CD4-positive, CD25-positive, alpha-beta regulatory T cell (primary cell): ENCODE measurements around the gene DLG3. TPM values are rescaled to one million over a fixed set of nuclear protein-coding genes. Genes with fewer than 3 reads are reported as not detected.

ENCODE experiments used
- ATAC-seq, 2 donors: fragments of 150-1000 bp; cut with Tn5 transposase; one replicate each; pipeline ENCODE4 v1.10.0; 2021; ENCODE audit warnings: low read depth in 2 of 2, moderate number of reproducible peaks in 2 of 2, moderate library complexity in 1 of 2
- DNase-seq, 3 donors: peaks; one replicate each; pipeline versions ENCODE4 v3.0.0 to v3.0.0-alpha.2; 2012 to 2022; ENCODE audit warnings: mixed read lengths in 1 of 3
- H3K27ac ChIP-seq: one replicate; pipeline ENCODE4 v1.7.0; 2013; ENCODE audit warnings: mild to moderate bottlenecking, low read length; ENCODE audit not compliant: insufficient read depth, poor library complexity, severe bottlenecking
- H3K27me3 ChIP-seq: one replicate; pipeline ENCODE4 v1.7.0; 2013; ENCODE audit warnings: low read length; ENCODE audit not compliant: control insufficient read depth, insufficient read depth
- H3K36me3 ChIP-seq: one replicate; pipeline ENCODE4 v1.7.0; 2013; ENCODE audit warnings: mild to moderate bottlenecking, low read length, moderate library complexity; ENCODE audit not compliant: control insufficient read depth, insufficient read depth
- H3K4me1 ChIP-seq: 2 replicates; pipeline ENCODE4 v1.7.0; 2013; ENCODE audit warnings: mild to moderate bottlenecking, low read length; ENCODE audit not compliant: insufficient read depth, control insufficient read depth, poor library complexity, severe bottlenecking
- H3K4me3 ChIP-seq: one replicate; pipeline ENCODE4 v1.7.0; 2013; ENCODE audit warnings: low read depth, mild to moderate bottlenecking, low read length, moderate library complexity
- H3K9me3 ChIP-seq, 2 experiments: 1 replicate in 1 of 2; 2 replicates in 1 of 2; pipeline ENCODE4 v1.7.0; 2013; ENCODE audit warnings: low read length in 2 of 2, mild to moderate bottlenecking in 1 of 2, moderate library complexity in 1 of 2; ENCODE audit not compliant: control insufficient read depth in 2 of 2
- H3K27ac Mint-ChIP-seq, 3 donors: one replicate each; pipeline ENCODE4 v1.8.0; 2020 to 2022; ENCODE audit warnings: mild to moderate bottlenecking in 3 of 3, mixed read lengths in 3 of 3, moderate library complexity in 2 of 3
- H3K27me3 Mint-ChIP-seq: one replicate; pipeline ENCODE4 v1.8.0; 2022; ENCODE audit warnings: mild to moderate bottlenecking, mixed read lengths
- H3K36me3 Mint-ChIP-seq: one replicate; pipeline ENCODE4 v1.8.0; 2020; ENCODE audit warnings: mixed read lengths
- H3K4me1 Mint-ChIP-seq, 4 donors: one replicate each; pipeline ENCODE4 v1.8.0; 2020 to 2022; ENCODE audit warnings: mixed read lengths in 4 of 4, mild to moderate bottlenecking in 1 of 4
- H3K4me3 Mint-ChIP-seq, 4 donors: one replicate each; pipeline ENCODE4 v1.8.0; 2020 to 2022; ENCODE audit warnings: mild to moderate bottlenecking in 4 of 4, mixed read lengths in 4 of 4, moderate library complexity in 3 of 4
- H3K9me3 Mint-ChIP-seq, 7 donors: one replicate each; pipeline ENCODE4 v1.8.0; 2020 to 2022; ENCODE audit warnings: mixed read lengths in 7 of 7, mild to moderate bottlenecking in 3 of 7, moderate library complexity in 2 of 7
- polyA plus RNA-seq, 4 donors: library from polyadenylated mRNA; unstranded; fragments of 300-500 nt; fragmentation: Illumina TruSeq; gene quantifications; one replicate each; pipeline ENCODE4 v1.2.3, GENCODE V29; 2021
- total RNA-seq: library from RNA; stranded (reverse); gene quantifications from one replicate; pipeline ENCODE4 v1.2.3, GENCODE V29; 2022

DLG3 gene
- total and polyA plus RNA-seq, 5 donors from 2014 or later = 7.3 to 20.7 (median 9.5) TPM

GRCh38 chrX:70433848-70434351 lies 10.7 kb upstream of the DLG3 start:
- Mint-ChIP-seq H3K9me3 (no peaks in the 10 kb centered on the region), H3K4me1 (peaks cover 0 to 18% (median 7%) of the 10 kb centered on the region in 4 donors), H3K36me3 (no peaks in the 10 kb centered on the region), H3K27me3 (peaks cover 7% of the 10 kb centered on the region), H3K27ac (peak overlapping the region; percentile 63 to 94 (median 94)), H3K4me3 (peak overlapping the region; percentile 90 to 97 (median 95))
- DNase-seq (peak; percentile 64 to 78 (median 77)), ATAC-seq (peak; percentile 83 to 85)
- Histone ChIP-seq H3K36me3 (no peaks in the 10 kb centered on the region), H3K27ac (peak overlapping the region; percentile 67), H3K27me3 (peaks cover 4% of the 10 kb centered on the region), H3K4me3 (peak overlapping the region; percentile 79), H3K9me3 (no peaks in the 10 kb centered on the region), H3K4me1 (peaks cover 16% of the 10 kb centered on the region)

- H3K9me3 Mint-ChIP-seq = no peaks in the 10 kb centered on the region
- peak overlapping the region; percentile 67 for H3K27ac ChIP-seq
- peak overlapping the region; percentile 79 for H3K4me3 ChIP-seq
- H3K4me1 Mint-ChIP-seq = peaks cover 0 to 20% (median 8%) of the 10 kb centered on the region in 4 donors
- H3K36me3 Mint-ChIP-seq = no peaks in the 10 kb centered on the region
- no peaks in the 10 kb centered on the region for H3K36me3 ChIP-seq
- H3K27me3 ChIP-seq = peaks cover 4% of the 10 kb centered on the region
- peaks cover 16% of the 10 kb centered on the region for H3K4me1 ChIP-seq
- H3K9me3 ChIP-seq = no peaks in the 10 kb centered on the region
- peaks cover 10% of the 10 kb centered on the region for H3K27me3 Mint-ChIP-seq
- peak; percentile 32 to 41 for ATAC-seq
- peak overlapping the region; percentile 90 to 97 (median 95) for H3K4me3 Mint-ChIP-seq
- peak in 2 of 3 donors; percentile 62 to 71 for DNase-seq
- H3K27ac Mint-ChIP-seq = peak overlapping the region; percentile 63 to 94 (median 94)
Observed at GRCh38 chrX:70434352-70434866, 10.2 kb upstream of the DLG3 start.

GRCh38 chrX:70434914-70435586 lies 9.6 kb upstream of the DLG3 start:
- H3K27me3 Mint-ChIP-seq = peaks cover 12% of the 10 kb centered on the region
- DNase-seq = peak in 1 of 3 donors; percentile 35
- Histone ChIP-seq H3K4me1 (peaks cover 16% of the 10 kb centered on the region), H3K4me3 (peak overlapping the region; percentile 26), H3K27me3 (peaks cover 4% of the 10 kb centered on the region), H3K27ac (peak overlapping the region; percentile 23), H3K9me3 (no peaks in the 10 kb centered on the region), H3K36me3 (no peaks in the 10 kb centered on the region)
- H3K9me3 Mint-ChIP-seq = no peaks in the 10 kb centered on the region
- H3K4me3 Mint-ChIP-seq = peak overlapping the region; percentile 70 to 92 (median 87)
- H3K4me1 Mint-ChIP-seq = peaks cover 0 to 20% (median 9%) of the 10 kb centered on the region in 4 donors
- no peaks in the 10 kb centered on the region for H3K36me3 Mint-ChIP-seq
- ATAC-seq = no peak
- peak overlapping the region in 2 of 3 donors; percentile 36 to 83 for H3K27ac Mint-ChIP-seq

- DNase-seq = no peak
- H3K27ac Mint-ChIP-seq = no peak overlapping the region
- H3K27me3 Mint-ChIP-seq = peaks cover 18% of the 10 kb centered on the region
- peak overlapping the region in 2 of 4 donors; percentile 38 to 70 for H3K4me3 Mint-ChIP-seq
- ATAC-seq = no peak
- Histone ChIP-seq H3K4me1 (peaks cover 16% of the 10 kb centered on the region), H3K27me3 (peaks cover 4% of the 10 kb centered on the region), H3K27ac (no peak overlapping the region), H3K4me3 (no peak overlapping the region), H3K36me3 (no peaks in the 10 kb centered on the region), H3K9me3 (no peaks in the 10 kb centered on the region)
- no peaks in the 10 kb centered on the region for H3K9me3 Mint-ChIP-seq
- peaks cover 0 to 20% (median 9%) of the 10 kb centered on the region in 4 donors for H3K4me1 Mint-ChIP-seq
- no peaks in the 10 kb centered on the region for H3K36me3 Mint-ChIP-seq
Observed at GRCh38 chrX:70436343-70436742, 8.3 kb upstream of the DLG3 start.

- peaks cover 0 to 20% (median 9%) of the 10 kb centered on the region in 4 donors for H3K4me1 Mint-ChIP-seq
- H3K4me3 ChIP-seq = no peak overlapping the region
Observed at GRCh38 chrX:70437011-70437410, 7.6 kb upstream of the DLG3 start.

GRCh38 chrX:70437921-70438665 lies 6.5 kb upstream of the DLG3 start:
- Histone ChIP-seq H3K27ac (no peak overlapping the region), H3K4me3 (no peak overlapping the region), H3K9me3 (no peaks in the 10 kb centered on the region), H3K27me3 (peaks cover 4% of the 10 kb centered on the region), H3K36me3 (no peaks in the 10 kb centered on the region), H3K4me1 (peaks cover 16% of the 10 kb centered on the region)
- Mint-ChIP-seq H3K36me3 (no peaks in the 10 kb centered on the region), H3K27ac (no peak overlapping the region), H3K9me3 (no peaks in the 10 kb centered on the region), H3K27me3 (peaks cover 34% of the 10 kb centered on the region), H3K4me1 (peaks cover 0 to 20% (median 9%) of the 10 kb centered on the region in 4 donors), H3K4me3 (peak overlapping the region in 1 of 4 donors; percentile 10)
- ATAC-seq (no peak), DNase-seq (no peak)

More at GRCh38 chrX:70437011-70437410, 7.6 kb upstream of the DLG3 start:
- H3K36me3 ChIP-seq = no peaks in the 10 kb centered on the region
- H3K9me3 ChIP-seq = no peaks in the 10 kb centered on the region
- Mint-ChIP-seq H3K27ac (no peak overlapping the region), H3K4me3 (no peak overlapping the region), H3K27me3 (peaks cover 25% of the 10 kb centered on the region), H3K36me3 (no peaks in the 10 kb centered on the region), H3K9me3 (no peaks in the 10 kb centered on the region)
- no peak overlapping the region for H3K27ac ChIP-seq
- DNase-seq (no peak), ATAC-seq (no peak)
- peaks cover 16% of the 10 kb centered on the region for H3K4me1 ChIP-seq
- H3K27me3 ChIP-seq = peaks cover 4% of the 10 kb centered on the region

GRCh38 chrX:70439016-70439415 lies 5.6 kb upstream of the DLG3 start:
- Histone ChIP-seq H3K27ac (no peak overlapping the region), H3K4me3 (no peak overlapping the region), H3K4me1 (peaks cover 9% of the 10 kb centered on the region), H3K9me3 (no peaks in the 10 kb centered on the region), H3K27me3 (peaks cover 4% of the 10 kb centered on the region), H3K36me3 (no peaks in the 10 kb centered on the region)
- H3K27me3 Mint-ChIP-seq = peaks cover 41% of the 10 kb centered on the region
- H3K4me1 Mint-ChIP-seq = peaks cover 0 to 13% (median 5%) of the 10 kb centered on the region in 4 donors
- peak in 1 of 3 donors; percentile 23 for DNase-seq
- H3K9me3 Mint-ChIP-seq = no peaks in the 10 kb centered on the region
- no peaks in the 10 kb centered on the region for H3K36me3 Mint-ChIP-seq
- peak overlapping the region in 1 of 4 donors; percentile 17 for H3K4me3 Mint-ChIP-seq
- peak in 1 of 2 donors; percentile 36 for ATAC-seq
- H3K27ac Mint-ChIP-seq = no peak overlapping the region
